Urothelium cell line (cell line): ENCODE results near the gene NCOA4.
"Not testable (repeated sequence)": the region's sequence is repeated elsewhere in the genome, so short reads cannot be mapped to it uniquely, and the experiment has no call there.

Experiments
- DNase-seq: peaks from one replicate; pipeline ENCODE4 v3.0.0; 2011; ENCODE audit warnings: low spot score, mixed read lengths
- FAIRE-seq: peaks from 2 replicates; lab custom pipeline; 2011; peaks lifted over from hg19 to GRCh38; lab: Jason Lieb, UNC

Gene NCOA4

DNA sequence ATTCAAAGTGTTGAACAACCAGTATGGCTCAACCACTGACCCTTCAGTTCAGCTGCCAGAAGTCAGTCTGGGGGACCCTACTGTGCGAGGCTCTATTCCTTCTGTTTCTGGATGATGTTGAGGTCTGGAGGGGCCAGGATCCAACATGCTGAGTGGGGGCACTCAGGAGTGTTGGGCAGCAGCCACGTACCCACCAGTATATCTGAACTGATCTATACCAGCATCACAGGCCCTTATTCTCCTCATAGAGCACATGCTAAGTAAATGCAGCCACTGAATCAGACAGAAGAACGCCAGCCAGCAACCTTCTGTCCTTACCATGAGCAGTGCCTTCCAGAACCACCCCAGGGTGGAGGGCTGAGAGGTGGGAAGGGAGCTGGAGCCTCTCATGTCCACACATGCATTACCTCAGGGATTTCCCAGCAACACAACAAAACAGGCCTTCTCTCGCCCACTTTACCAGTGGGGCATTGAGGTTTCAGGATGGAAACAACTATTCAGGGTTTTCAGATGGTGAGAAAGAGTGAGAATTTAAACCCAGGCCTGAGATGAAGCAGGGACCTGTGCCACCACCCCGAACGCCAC lies 22.5 kb upstream of the NCOA4 start:
- DNase-seq (no peak), FAIRE-seq (no peak)

DNA sequence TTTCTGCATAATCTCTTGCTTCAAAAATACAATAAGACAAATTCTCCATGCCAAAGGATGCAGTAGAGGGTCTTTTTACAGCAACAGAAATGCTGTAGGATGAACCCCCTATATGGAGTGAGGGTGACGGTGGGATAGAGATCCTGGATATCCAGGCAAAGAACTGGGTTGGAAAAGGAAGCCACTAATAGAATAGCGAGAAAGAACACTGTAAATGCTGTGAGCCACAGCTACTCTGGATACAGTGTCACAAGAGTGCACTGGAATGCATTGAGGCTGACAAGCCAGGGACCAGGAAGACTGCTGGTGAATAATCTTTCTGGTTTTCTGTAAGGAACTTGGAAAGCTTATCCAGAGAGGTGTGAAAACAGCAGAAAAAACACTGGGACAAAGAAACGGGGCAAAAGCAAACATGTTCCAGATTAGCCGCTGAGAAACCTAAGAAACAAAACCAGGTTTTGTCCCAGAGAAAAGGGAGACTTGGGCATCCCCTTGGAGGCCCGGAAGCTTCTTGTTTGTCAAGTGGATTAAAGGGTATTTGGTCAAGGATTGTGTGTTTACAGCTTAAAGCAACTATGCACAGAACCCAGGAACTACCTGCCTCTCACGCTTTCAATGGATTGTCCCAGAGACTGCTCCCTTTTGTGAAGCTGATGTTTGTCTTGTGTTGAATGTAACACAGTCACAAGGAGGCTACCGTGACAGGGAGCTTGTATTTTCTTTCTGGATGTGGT lies 21.8 kb upstream of the NCOA4 start:
- DNase-seq (no peak), FAIRE-seq (no peak)

DNA sequence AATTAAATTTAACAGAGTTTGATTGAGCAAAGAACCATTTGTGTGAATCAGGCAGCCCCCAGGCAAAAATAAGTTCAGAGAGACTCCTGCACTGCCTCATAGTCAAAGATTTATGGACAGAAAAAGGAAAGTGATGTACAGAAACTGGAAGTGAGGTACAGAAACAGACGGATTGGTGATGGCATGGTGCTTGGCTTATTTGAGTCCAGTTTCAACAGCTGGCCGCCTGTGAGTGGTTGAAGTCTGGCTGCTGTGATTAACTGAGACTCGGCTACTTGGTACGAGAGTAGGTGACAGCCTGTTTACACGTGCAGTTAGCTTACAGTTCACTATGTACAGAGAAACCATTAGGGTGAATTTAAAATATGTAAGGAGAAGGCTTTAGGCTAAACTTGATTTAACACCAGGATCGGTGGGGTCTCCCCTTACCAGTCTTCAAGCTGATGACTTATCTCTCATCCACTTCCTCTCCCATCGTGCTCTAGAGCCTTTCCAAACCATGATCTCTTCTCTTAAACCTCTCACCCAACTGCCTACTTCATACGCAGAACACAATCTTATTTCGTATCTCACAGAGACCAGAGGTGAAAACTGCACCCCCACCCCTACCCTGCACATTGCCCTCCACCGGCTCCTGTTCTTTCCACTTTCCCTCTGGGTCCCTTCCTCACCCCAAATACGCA lies 20.7 kb upstream of the NCOA4 start:
- FAIRE-seq: no peak
- no peak for DNase-seq

DNA sequence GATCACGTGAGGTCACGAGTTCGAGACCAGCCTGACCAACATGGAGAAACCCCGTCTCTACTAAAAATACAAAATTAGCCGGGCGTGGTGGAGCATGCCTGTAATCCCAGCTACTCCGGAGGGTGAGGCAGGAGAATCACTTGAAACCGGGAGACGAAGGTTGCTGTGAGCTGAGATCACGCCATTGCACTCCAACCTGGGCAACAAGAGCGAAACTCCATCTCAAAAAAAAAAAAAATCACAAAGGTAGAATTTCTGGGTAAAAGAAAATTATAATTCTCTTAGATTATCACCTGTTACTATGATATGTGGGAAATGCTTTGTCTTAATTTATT lies 19.0 kb upstream of the NCOA4 start:
- not testable (repeated sequence) for DNase-seq, FAIRE-seq

DNA sequence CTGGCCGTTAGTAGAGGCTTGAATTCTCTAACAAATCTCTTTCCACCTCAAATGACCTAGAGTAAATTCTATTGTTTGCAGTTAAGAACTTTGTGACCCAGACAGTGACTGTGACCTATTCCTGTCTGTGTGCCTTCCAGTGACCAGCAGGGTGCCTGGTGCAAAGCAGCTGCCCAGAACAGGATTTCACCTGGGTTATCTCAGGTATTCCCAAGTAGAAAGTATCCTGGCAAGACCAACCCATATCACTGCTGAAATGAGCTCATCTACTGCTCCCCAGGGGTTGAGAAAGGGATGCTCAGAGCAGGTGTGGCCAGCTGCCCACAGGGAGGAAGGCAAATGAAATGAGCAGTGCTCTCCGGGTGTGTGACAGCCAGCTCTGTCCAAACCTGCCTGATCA lies 17.7 kb upstream of the NCOA4 start:
- FAIRE-seq (no peak), DNase-seq (no peak)

DNA sequence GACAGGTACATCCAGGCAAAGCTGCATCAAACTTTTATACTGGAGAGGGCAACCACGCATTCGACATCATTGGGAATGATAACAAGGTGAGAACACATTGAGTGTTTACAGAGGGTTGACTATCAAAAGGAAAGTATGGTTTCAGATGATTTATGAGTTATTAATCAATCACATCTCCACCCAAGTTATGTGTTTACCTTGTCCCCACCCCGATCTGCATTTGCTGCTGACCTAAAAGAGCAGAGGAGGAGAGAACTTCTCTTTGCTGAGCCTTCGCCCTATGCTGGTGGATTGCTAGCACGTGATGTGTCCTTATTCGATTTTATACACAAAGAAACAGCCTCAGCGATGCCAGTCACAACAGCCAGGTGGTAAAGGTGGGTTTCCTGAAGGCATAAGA lies 15.8 kb upstream of the NCOA4 start, which contains the start of gene MSMB:
Gene MSMB (minus strand): TSS at position 9 of the 400 bp plus-strand sequence. CDS start 32 bp downstream, outside the sequence.
- no peak for DNase-seq
- no peak for FAIRE-seq

DNA sequence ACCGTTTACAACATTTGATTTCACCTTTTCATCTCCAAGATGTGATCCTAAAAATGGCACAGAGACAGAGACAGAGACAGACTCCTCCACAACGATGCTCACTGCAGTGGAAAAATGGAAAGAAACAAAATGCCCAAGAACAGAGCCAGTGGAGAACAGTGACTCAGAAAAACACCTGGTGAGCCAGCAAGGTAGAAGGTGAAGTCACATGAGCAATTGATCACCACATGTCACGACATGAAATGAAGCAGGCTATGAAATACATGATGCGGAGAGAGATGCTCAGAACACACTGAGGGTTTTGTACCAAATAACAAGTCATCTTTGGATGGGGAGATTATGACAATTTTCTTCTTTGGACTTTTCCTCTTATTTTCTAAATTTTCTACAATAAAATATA lies 12.1 kb upstream of the NCOA4 start:
- DNase-seq: no peak
- FAIRE-seq: no peak

DNA sequence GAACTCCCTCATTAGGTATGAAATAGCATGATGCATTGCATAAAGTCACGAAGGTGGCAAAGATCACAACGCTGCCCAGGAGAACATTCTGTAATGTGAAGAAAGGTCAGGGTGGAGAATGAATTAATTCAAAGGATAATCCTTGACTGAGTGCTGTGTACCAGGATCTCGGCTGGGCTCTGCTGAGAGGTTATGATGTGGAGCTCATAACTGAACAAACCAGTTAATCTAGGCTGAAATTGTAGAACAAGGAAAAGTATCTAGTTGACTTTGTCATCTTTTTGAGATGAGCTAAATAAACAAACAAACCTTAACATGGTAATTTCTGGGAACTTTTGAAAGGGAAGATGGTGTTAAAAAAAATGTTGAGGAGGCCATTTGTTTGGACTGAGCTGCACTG lies 9.6 kb upstream of the NCOA4 start:
- FAIRE-seq (no peak), DNase-seq (no peak)

DNA sequence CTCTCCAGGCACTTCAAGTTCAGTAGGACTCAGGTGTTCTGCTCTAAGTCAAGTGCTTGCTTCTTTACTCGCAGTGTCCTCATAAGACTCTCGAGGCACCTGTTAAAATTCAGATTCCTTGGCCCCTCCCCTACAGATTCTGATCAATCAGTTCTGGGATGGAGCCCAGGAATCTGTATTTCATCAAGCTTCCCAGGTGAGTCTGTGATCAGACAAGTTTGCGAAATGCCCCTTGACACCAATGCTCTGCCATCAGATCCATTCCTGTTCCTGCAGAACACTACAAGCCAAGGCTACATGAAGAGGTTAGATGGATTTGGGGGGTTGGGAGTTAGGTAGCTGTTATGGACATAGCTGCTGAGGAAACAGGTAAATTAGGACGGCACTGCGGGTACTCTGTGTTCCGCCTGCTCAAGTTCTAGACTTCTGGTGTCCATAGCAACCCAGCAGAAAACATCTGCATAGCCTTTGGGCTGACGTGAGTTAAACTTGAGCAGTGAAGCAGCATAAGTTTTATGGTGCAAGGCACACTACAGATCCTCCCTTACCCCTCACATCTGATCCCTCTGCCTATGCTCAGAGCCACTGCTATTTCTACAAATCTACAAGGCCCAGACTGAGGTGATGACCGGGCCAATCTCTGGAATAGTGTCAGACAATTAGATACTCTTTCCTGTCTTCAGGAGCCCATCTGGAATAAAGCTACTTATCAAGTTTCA lies 6.8 kb upstream of the NCOA4 start:
- no peak for FAIRE-seq
- DNase-seq: no peak

DNA sequence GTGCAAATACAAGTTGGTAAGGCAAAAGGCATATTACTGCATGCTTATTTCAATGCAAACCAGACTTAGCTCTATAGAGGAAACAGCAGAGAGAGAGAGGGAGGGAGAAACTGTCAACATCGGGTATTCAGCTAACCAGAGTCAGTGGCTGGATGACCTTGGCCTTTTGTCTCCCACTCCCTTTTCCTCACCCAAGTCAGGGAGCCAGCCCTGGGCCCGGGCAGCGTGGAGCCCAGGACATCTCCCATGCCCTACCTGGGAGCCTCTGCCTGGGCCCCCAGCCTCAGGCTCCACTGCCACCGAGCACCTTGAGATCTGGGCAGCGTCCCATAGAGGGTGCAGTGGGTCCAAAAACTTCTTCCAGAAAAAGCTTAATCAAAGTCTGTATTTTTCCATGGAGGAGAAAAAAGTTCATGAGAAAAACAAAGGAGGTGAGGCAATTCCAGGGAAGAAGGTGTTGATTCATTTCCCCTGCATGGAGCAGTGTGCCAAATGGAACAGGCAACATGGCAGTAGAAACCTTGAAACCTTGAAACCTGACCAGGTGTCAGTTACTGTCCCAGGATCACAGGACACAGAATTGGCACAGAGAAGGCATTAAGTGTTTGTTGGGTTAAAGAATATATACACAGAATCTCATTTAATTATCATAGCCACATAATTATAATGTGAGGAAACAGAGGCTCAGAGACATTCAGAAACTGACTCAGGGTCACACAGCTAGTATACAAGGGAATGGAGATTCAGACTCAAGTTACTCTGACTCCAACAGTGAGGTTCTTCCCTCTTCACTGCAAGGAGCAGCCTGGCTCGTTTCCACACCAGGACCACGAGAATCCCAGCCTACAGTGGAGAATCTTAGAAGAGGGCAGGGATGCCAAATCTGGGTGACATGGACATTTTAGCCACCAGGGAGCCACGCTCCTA lies 5.8 kb upstream of the NCOA4 start:
- no peak for DNase-seq
- FAIRE-seq: no peak

DNA sequence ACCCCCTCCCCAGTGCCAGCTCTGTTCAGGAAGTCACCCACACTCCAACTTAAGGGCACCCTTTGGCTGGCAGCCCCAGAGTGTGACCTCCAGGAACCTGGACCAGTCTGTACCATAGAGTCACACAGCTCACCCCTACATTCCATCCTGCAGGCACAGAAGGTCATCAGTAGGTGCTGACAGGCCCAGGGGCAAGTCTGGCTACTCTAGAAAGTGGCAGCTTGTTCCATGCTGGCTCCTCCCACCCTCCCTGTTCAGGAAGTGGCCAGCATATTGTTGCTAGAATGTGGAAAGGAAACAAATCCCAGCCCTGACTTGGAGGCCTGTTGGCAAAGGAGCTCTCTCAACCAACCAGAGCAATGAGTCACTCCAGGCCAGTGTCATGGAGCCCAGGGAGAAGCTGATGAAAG lies 3.2 kb upstream of the NCOA4 start:
- DNase-seq (no peak), FAIRE-seq (no peak)

DNA sequence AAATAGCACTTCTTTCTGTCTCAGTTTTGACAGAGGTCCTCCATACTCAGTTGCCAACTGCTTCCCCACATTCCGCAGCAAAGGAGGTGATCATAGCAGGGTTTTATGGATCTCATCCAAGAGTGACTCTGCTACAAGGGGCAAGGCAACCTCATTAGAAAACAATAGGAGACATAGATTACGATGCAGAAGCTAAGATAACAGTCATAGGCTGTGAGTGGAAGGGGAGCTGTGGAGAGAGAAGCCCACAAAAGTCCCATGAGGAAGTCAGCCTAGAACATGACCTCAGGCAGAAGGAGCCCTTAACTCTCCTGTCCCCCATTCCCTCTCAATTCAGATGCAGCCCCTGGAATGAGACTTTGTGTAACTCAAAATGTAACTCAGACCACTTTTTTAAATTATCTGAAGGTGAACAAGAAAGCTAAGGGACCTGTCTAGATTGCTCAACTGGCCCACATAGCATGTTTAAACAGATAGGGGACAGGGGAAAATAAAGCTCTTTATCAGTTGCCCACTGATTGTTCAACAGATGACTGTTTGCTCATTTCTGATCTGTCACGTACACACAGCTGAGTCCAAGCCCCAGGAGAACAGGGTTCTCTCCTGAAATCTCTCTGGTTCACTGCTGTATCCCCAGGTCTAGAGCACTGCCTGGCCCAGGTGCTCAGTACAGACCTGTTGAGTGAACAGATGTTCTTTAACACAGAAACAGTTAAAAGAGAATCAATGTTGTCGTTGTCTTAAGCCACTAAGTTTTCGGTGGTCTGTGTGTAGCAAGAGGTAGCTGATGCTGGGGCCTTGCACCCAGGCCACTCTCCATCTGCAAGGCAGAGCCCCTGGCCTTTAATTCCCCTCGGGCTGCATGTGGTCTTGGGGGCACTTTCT lies 1.5 kb upstream of the NCOA4 start:
- FAIRE-seq: no peak
- no peak for DNase-seq

DNA sequence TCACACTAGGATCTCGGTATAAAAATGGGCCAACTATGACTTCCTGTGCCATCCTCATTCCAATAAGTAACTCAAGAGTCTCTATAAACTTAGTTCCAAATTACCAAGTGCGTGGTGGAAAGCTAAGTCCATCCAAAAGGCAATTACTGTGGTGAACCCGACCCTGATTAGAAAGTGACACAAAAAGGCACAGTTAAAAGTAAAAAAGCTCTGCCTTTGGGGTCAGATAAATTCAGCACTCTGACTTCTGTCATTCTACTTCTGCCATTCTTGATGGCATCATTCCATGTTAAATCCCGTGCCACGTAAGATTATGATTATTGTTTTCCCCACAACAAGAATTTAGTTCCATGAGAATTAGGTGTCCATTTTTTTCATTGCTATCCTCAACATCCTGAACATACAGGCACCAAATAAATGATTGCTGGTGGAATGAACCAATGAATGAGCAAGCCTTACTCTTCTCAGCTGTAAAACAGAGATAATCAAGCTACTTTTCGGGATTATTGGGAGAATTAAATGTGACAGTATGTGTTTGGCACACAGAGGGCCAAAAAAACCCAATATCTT lies 877 bp downstream of the NCOA4 start:
- no peak for DNase-seq
- no peak for FAIRE-seq

DNA sequence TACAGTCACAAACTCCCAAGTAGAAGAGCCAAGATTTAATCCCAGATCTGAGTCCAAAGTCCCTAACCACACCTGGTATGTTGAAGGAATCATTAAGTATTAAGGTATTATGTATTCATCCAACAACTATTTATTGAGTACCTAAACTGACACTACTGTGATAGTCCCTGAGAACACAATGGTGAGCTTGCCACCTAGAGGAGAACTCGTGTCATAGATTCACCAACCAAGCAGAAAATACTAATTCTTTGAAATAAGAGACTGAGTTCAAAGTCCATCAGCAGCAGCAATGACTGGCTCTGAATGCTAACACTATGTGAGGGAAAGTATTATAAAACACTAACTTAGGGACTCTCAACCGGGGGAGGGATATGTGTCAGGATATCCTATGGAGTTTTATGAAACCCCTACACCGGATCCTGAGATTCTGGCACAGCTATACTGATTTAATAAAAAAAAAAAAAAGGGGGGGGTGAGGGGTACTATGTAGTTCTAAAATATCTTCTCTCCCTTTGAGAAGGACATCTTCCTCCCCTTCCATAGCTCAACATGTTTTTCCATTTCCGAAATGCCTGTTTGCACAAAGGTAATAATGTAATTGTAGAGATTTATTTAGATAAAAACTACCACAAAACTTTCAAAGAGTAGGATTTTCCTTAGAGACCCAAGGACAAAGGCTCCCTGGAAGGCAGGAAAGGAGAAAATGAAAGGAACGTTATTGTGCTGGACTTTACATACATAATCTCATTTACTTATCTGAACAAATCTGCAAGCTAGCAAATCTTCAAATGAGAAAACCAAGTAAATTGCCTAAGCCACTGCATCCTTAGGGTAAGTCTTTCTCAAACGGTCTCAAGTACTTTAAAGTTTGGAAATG lies 1.6 kb downstream of the NCOA4 start:
- FAIRE-seq (no peak), DNase-seq (peak; percentile 52)

DNA sequence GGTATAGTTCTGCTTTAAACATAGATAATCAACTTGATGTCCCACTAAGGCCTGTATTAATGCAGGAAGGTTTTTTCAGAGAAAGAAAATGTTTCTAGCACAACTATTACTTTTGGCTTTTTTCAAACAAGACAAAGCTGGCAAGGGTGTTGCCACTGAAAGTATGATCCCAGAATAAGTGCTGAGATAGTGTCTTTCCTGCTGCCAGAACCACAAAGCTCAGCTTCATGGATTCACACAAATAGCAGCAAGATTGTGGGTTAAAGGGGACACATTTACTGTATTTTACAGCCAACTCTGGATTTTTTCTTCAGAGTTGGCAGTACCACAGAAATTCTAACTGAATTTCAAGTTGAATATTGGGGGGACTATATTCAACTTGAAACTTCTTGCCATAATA lies 4.3 kb downstream of the NCOA4 start:
- no peak for FAIRE-seq

DNA sequence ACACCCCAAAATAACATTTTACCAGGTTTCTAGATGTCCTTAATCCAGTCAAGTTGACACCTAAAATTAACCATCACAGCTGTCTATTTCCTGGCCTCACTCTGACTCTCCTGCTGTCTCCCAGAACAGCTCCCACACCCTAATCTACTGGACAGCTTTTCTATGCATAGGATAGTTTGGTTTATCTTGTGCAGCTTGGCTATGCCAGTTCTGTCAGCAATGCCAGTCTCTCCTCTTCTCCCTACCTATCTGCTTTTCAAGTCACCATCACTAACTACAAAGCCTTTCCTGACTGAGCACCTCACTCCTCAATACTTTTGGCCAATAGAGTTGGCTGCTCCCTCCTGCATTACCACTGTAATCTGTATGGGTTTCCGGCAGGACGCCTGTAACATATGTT lies 5.0 kb downstream of the NCOA4 start:
- DNase-seq (no peak), FAIRE-seq (no peak)

More for the DNA sequence above, 4.3 kb downstream of the NCOA4 start:
- no peak for DNase-seq

DNA sequence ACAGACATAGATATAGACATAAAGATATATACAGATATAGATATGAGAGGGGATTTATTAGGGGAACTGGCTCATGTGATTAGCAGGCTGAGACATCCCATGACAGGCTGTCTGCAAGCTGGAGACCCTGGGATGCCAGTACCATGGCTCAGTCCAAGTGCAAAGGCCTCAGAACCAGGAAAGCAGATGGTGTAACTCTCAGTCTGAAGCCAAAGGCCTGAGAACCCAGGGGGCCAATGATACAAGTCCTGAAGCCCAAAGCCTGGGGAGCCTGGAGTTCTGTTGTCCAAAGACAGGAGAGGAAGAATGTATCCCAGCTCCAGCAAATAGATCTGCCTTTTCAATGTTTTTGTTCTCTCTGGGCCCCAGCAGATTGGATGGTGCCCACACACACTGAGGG lies 5.5 kb downstream of the NCOA4 start:
- no peak for FAIRE-seq
- no peak for DNase-seq

DNA sequence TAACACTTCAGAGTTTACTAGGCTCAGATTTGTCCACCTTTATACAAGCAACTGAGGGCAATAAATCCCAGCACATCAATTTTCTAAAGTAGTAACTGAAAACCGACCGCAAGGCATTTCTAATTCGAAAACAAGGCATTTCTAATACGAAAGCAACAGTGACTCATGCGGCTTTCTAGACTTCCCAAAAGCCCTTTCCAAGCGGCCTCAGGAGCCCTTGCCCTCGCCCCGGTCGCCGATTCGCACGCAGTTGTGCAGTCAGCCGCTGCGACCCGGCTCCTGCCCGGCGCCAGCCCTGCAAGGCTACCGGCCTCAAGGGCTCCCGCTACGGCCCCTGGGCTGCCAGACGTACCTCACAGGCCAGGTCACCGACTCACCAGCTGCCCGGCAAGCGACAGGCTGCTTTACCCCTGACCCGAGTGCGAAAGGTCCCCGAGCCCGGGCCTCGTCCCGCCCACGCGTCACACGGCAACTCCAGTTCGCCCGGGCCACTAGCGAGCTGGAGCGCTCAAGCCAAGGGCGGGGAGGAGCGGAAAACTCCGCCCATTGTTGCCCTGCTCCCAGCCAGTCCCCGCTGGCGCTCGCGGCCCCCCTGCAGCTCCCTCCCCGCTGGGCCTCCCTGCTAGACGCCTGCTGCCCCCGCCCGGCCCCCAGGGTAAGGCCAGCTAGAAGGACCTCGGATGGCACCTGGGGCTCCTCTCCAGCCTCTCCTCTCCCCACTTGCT lies 7.3 kb downstream of the NCOA4 start:
- DNase-seq (peak; percentile 97), FAIRE-seq (no peak)
